Hindlimb muscle (tissue), 1 donor: ENCODE results near the gene GORASP1. TPM values are rescaled to one million over a fixed set of nuclear protein-coding genes. Genes with fewer than 3 reads are reported as not detected.

Source experiments
- DNase-seq: peaks from one replicate; pipeline ENCODE4 v3.0.0-alpha.2; 2013
- polyA plus RNA-seq: library from polyadenylated mRNA; unstranded; fragments of 120-200 nt; gene quantifications from one replicate; pipeline ENCODE4 v1.2.1, GENCODE V29; 2013; ENCODE audit not compliant: insufficient read length

The GORASP1 gene
- 38.5 TPM for polyA plus RNA-seq

DNA sequence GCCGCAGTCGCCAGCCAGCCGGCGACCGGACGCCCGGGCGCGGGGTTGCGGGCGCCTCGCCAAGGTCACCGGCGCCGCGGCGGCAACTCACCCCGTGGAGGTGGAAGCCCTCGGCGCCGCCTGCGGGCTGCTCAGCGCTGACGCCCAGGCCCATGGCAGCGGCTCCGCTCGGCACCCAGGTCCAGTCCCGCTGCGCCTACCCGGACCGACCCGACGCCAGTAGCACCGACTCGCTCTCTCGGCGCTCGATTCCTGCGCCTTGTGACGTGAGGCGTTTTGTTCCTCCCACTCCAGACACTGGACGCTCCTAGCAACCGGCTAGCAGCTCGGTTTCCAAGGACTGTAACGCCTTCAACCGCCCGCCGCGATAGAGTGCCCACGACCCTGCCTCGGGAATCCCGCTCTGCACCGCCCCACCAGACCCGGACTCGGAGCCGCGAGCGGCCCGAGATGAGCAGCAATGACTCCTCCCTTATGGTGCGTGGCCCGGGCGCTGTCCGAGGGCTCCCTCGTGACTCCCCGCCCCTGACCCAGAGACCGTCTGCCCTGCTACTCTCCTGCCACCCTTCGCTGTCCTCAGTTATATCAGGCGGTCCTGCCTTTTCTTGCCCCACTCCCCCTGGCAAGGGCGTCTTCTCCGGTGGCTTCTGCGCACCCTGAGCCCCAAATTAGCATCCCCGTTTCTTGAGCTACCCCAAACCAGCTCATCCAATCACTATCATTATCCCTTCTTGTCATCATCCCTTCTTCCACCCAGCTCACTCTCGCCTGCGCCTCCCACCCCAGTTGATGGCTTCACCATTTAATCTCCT lies at the start of gene GORASP1, which contains the start of gene TTC21A:
GORASP1 (minus strand) TSS at position 240 of the 812 bp plus-strand sequence; CDS start at position 154, 86 bp downstream.
TTC21A (plus strand) TSS at position 293 of the 812 bp plus-strand sequence; CDS start at position 451, 158 bp downstream.
- peak; percentile 91 for DNase-seq

- no peak for DNase-seq
Measured at GRCh38 chr3:39156421-39156820, 49.0 kb upstream of the GORASP1 start.

GRCh38 chr3:39154280-39155021 lies 47.0 kb upstream of the GORASP1 start:
- no peak for DNase-seq

DNA sequence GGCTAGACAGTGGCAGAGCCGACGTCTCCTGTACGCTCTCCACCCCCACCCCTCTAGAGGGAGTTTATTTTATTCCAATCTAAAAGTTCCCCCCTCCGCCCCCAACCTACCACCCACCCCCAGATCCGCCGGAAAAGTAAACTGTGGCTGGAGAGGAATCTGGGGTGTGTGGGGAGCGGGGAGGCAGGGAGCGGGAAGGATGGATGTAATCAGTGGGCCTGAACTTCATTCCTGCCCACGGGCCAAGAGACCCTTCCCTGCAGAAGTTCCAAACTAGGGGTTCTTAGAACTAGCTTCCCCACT lies 46.5 kb upstream of the GORASP1 start:
- no peak for DNase-seq

DNA sequence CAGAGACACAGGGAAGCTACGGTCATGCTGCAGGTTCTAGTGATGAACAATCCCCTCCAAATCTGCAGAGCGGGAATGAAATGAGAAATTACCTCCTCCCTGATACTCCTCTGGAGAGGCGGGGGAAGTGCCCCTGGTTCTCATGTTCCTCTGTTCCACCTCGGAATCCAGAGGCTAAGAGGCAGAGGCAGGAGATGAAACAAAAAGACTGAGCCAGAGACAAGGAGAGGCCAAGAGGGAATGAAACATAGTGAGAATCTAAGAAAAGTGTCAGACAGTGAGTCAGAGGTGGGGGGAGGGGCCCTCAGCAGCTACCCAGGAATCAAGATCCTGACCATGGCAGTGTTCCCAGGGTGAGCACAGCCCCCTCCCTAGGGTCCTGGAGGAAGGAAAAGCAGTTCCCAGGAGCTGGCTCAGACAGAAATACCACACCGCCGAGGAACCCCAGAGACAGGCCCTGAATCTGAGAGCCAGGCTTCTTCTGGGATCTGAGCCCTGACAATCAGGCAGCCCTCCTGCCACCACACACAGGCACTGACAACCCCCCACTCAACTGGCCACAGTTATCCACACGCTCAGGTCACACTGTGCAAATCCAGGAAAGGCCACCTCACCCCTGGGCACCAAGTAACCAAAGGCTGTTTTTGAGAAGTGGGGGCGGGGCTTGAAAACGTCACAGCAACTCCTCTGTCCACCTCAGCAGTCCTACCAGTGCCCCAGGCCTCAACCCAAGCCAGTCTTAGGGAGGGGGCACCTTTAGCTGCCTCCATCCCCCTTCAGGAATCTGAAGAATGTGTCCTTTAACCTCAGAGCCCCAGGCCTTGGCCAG lies 43.6 kb upstream of the GORASP1 start:
- peak; percentile 82 for DNase-seq

DNA sequence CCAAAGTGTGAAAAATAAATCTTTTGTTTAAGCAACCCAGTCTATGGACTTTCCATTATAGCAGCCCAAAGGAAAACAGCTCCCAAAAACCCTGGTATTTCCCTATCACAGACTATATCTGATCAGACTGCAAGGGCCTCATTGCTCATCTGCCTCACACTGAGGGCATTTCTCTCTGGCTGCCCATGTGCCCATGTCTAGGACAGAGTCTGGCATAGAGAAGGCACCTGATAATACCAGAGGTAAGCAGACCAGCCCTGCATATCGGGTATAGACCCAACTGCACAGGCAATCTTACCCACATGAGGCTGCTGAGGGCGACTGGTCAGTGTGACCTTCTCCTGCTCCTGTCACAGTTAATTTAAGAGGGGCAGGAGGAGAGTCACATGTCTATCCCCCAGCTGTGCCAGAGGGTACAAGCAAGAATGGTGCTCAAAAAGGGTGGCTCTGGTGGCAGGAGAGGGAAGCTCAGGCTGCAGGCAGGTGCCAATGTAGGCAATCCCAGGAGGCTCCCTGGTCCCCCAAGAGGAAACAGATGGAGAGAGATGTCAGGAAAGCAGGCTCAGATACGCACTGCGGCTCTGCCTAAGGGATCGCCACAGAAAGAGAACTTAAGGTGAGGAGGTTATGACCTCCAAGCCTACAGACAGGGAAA lies 42.8 kb upstream of the GORASP1 start:
- no peak for DNase-seq

DNA sequence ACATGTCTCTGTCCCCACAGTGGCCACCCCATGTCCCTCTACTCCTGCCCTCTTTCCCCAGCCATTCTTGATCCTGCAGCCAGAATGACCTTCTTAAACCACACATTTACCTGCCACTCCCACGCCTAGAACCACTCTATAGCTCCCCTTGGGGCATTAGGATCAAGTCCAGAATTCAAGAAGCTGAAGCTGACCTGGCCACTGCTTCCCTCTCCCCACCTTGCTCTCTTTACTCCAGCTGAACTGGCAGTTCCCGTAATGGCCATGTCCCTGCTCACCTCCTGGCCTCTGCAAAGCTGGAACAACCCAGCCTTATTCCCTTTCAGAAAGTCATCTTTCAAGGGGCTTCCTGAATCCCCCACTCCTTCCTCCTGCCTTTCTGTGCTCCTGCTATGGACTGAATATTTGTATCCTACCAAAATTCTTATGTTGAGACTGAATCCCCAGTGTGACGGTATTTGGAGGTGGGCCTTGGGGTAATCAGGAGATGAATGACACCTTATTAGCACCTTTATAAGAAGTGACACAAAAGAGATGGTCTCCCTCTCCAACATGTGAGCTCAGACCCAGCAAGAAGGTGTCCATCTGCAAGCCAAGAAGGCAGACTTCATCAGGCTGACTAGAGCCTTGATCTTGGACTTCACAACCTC lies 42.2 kb upstream of the GORASP1 start:
- no peak for DNase-seq

GRCh38 chr3:39149059-39149455 lies 41.6 kb upstream of the GORASP1 start:
- DNase-seq: no peak

GRCh38 chr3:39148435-39149058 lies 41.1 kb upstream of the GORASP1 start:
- no peak for DNase-seq

DNA sequence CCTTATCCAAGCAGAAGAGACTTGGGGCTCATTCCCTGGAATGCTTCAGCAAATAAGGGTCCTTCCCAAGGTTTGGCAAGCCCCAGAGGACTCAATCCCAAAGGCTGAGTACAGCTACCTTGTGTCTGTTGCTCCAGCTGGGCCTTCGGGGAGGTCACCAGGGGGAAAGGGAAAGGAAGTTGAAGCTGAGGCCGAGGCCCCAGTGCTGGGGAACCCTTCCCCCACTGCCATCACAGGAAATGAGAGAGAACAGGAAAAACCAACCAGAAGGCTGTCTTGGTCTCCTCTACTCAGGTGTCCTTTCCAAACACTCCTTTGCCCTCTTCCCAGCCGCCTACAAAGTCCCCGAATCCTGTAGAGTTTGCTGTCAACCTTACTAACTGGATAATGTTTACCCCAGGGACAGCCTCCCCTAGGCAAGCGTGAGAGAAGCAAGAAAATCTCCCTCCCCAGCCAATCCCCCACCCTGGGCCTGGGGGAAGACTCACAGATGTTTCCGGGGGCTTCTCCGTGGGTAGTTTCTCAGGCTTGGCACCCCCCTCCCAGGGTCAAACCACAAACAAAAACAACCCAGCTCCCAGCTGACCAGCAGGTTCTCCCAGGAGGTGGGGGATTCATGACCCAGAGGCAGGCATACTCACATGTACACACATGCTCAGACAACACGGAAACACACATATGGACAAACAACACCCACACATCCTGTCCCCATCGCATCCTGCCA lies 40.4 kb upstream of the GORASP1 start:
- DNase-seq: no peak

DNA sequence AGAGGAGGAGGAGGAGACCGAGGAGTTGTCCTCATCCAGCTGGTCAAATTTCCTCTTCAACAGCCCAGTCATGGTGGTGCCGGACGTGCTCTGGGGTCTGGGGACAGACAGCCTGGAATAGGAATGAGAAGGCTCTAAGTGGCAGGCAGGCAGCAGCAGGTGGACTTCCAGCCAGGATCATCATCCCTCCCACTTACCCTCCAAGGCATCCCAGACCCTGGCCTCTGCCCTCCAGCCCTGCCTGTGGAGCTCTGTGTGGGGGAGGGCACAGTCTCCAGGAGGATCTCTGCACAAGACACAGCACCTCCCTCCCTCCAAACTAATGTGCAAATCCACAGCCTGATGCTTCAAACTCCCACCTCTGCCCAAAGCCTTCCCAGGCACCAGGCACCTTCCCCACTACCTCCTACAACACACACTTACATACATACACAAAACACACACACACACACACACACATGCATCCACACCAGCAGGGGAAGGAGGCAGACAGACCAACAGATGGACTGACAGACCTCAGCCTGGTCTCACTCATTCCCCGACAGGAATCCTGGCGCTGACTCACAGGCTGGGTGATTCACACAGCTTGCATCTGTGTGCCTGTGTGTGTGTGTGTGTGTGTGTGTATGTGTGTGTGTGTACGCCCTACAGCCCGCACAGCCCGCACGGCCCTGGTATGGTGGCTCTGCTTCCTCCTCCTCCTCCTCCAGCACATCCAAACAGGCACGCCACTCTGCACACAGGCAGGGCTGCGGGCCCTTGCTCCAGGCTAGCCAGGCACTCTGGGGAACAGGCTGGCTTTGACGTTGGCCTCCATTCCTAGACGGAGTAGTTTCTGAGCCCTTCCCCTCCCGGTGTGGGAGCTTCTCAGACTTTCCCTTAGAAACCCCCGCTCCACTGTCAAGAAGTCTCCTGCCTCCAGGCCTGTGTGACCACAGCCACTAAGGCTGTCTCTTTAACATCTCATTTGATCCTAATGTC lies 39.5 kb upstream of the GORASP1 start:
- DNase-seq: peak; percentile 68

GRCh38 chr3:39146083-39146501 lies 38.7 kb upstream of the GORASP1 start:
- DNase-seq: no peak

DNA sequence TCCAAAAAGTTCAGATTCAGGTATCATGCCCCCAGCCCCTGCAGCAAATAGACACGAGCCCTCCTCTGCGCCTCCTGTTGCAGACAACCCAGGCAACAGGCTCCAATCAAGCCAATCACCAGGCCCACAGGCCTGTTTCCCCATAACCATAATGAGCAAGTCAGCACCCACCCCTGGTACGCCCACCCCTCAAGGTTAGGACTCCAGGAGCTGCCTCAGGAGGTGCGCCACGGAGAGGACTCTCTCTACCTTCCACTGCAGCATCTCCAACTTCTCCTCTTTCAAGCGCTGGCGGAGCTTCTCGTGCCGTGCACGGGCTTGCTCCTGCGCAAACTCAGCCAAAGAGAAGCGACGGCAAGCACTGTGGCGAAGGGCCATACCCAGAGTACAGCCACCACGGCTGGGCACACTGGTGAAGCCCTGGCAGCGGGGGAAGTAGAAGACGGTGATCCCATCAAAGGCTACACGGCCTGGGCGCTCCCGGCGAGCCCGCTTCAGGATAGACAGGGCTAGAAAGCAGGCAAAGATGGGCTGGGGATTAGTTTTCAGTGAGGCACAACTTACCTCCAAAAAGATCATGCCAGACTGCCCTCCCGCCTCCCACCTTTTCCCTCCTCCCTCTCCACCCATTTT lies 37.4 kb upstream of the GORASP1 start:
- no peak for DNase-seq

GRCh38 chr3:39144095-39144747 lies 36.8 kb upstream of the GORASP1 start:
- no peak for DNase-seq

- no peak for DNase-seq
Measured at GRCh38 chr3:39143051-39143885, 35.8 kb upstream of the GORASP1 start.

DNA sequence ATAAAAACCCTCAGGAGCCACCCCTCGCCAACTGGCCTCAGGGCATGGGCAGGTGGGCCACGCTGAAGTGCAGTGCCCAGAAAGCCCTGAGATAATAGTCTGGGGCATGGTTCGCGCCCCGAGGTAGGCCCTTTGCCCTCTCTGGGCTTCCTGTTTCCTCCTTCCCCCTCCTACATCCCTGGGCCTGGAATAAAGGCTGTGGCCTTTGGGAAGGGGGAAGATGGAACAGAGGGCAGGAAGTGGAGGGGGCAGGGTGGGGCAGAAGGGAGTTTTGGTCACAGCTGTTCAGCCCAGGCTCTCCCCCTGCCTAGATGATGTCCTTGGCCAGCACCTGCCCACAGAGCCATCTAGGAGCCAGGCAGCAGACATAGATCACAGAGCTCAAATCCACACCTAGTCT lies 34.6 kb upstream of the GORASP1 start:
- no peak for DNase-seq
